Kidney epithelial cell (primary cell): ENCODE measurements around the gene PSMB3. TPM values are rescaled to one million over a fixed set of nuclear protein-coding genes. Genes with fewer than 3 reads are reported as not detected.
A peak's percentile ranks its signal among the peaks of the same experiment; 100 is the strongest.

Source experiments
- DNase-seq: peaks from one replicate; pipeline ENCODE4 v3.0.0-alpha.2; 2010; ENCODE audit warnings: low read depth
- H3K27me3 ChIP-seq: 2 replicates; pipeline ENCODE4 v1.6.0; 2011; ENCODE audit warnings: low read length; ENCODE audit not compliant: control insufficient read depth, insufficient read depth
- H3K36me3 ChIP-seq: 2 replicates; pipeline ENCODE4 v1.5.1; 2011; ENCODE audit warnings: low read length; ENCODE audit not compliant: control insufficient read depth, insufficient read depth
- H3K4me3 ChIP-seq: 2 replicates; pipeline ENCODE4 v1.5.1; 2011; ENCODE audit warnings: low read depth, mild to moderate bottlenecking, control low read depth, low read length
- total RNA-seq: library from RNA; depleted of rRNA; stranded (reverse); fragments of >200 nt; gene quantifications from 2 replicates; pipeline ENCODE4 v1.2.3, GENCODE V29; 2015
- TF ChIP-seq, protein P1 (sequence below): IDR thresholded peaks from 2 replicates; pipeline ENCODE4 v1.5.1; 2011; ENCODE audit warnings: mild to moderate bottlenecking, moderate library complexity, low read length, control low read depth, inconsistent platforms; ENCODE audit not compliant: insufficient read depth, poor library complexity, severe bottlenecking

The PSMB3 gene
- total RNA-seq, 1 donor from 2014 or later = 166 TPM

DNA sequence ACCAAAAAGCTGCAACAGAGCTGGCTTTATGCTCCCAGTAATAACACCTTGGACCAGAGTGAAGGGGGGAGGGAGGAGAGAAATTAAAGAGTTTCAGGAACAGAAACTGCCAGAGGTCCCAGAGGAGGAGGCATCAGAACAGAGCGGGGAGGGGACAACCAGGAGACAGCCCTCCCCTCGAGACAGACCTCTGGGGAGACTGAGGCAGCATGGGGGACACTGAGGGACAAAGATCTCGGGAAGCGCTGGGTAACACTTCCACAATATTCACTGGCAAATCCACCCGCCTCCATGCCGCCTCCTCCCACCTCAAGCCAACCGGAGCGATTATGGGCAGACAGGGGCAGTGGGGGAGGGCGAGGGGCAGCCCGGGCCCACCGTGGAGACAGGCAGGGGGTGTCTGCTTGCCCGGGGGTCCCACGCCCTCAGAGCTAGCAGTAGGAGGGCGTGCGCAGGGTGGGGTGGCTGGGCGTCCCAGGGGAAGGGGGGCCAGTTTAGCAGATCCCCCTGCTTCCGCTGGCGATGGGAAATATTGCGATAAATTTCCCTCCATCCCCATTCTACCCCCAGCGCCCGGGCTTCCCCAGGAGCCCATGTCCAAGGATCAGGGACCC is 5.6 kb upstream of the PSMB3 start:
- H3K4me3 ChIP-seq = peak overlapping the region; percentile 93
- H3K27me3 ChIP-seq = no peaks in the 10 kb centered on the region
- no peak for DNase-seq
- H3K36me3 ChIP-seq = no peaks in the 10 kb centered on the region
- TF ChIP-seq, protein P1, sequence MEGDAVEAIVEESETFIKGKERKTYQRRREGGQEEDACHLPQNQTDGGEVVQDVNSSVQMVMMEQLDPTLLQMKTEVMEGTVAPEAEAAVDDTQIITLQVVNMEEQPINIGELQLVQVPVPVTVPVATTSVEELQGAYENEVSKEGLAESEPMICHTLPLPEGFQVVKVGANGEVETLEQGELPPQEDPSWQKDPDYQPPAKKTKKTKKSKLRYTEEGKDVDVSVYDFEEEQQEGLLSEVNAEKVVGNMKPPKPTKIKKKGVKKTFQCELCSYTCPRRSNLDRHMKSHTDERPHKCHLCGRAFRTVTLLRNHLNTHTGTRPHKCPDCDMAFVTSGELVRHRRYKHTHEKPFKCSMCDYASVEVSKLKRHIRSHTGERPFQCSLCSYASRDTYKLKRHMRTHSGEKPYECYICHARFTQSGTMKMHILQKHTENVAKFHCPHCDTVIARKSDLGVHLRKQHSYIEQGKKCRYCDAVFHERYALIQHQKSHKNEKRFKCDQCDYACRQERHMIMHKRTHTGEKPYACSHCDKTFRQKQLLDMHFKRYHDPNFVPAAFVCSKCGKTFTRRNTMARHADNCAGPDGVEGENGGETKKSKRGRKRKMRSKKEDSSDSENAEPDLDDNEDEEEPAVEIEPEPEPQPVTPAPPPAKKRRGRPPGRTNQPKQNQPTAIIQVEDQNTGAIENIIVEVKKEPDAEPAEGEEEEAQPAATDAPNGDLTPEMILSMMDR = no peak

DNA sequence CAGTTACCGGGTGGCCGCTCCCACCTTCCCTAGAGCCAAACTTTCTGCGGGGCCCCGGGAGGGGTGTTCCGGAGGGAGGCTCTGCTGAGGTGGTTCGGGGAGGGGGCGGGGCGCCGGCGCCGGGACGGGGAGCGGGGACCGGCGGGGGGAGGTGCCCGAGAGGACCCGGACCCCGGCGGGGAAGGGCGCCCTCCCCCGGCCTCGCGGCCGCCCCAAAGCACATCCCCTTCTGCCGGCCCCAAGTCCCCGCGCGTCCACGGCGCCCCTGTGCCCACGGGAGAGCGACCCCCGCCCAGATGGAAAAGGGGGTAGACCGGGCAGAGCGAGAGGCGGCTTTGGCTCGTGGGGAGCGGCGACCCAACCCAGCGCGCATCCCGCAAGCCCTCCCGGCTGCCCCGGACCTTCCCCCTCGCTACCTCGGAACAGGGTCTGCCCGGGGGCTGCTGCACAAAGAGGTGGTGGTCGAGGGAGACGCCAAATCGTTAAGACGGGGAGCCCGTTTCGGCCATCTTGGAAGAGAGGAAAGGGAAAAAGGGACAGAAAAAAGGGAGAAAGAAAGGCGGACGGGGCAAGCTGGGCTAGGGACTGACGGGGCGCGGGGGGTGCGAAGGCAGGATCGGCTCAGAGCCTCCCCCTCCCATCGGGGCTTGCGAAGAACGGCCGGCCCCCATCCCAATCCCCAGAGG is 4.9 kb upstream of the PSMB3 start:
- no peak for DNase-seq
- H3K36me3 ChIP-seq = no peaks in the 10 kb centered on the region

GRCh38 chr17:38748149-38748891 is 4.2 kb upstream of the PSMB3 start, which contains the start of gene PCGF2:
Gene PCGF2, minus strand, starts transcription at chr17:38748336. Its CDS starts 7,934 bp downstream, at chr17:38740402.
- no peaks in the 10 kb centered on the region for H3K27me3 ChIP-seq
- TF ChIP-seq, protein P1 = no peak
- H3K4me3 ChIP-seq = peak within 1 kb of the TSS; percentile 93
- H3K36me3 ChIP-seq = no peaks in the 10 kb centered on the region
- peak; percentile 63 for DNase-seq

More for the DNA sequence above, 4.9 kb upstream of the PSMB3 start:
- Histone ChIP-seq H3K4me3 (peak overlapping the region; percentile 93), H3K27me3 (no peaks in the 10 kb centered on the region)
- TF ChIP-seq, protein P1 = no peak

- TF ChIP-seq, protein P1 = no peak
- Histone ChIP-seq H3K4me3 (peak overlapping the region; percentile 93), H3K27me3 (no peaks in the 10 kb centered on the region), H3K36me3 (no peaks in the 10 kb centered on the region)
- DNase-seq = no peak
These were observed 3.7 kb upstream of the PSMB3 start for GRCh38 chr17:38748892-38749222.

GRCh38 chr17:38749223-38750043 is 3.1 kb upstream of the PSMB3 start:
- H3K36me3 ChIP-seq = no peaks in the 10 kb centered on the region
- H3K4me3 ChIP-seq = peak overlapping the region; percentile 93
- TF ChIP-seq, protein P1 = no peak
- H3K27me3 ChIP-seq = no peaks in the 10 kb centered on the region
- peak; percentile 43 for DNase-seq
